GM23248 (cell line): ENCODE measurements around the gene CADM1. TPM values are rescaled to one million over a fixed set of nuclear protein-coding genes. Genes with fewer than 3 reads are reported as not detected.

Source experiments
- DNase-seq: peaks from one replicate; pipeline ENCODE4 v3.0.0-alpha.2; 2015
- H2AFZ ChIP-seq: fragments of 200-600 bp; sonication (generic); 2 replicates; pipeline ENCODE4 v1.6.1; 2016; ENCODE audit warnings: antibody characterized with exemption
- H3F3A ChIP-seq: fragments of 200-600 bp; sonication (generic); 2 replicates; pipeline ENCODE4 v1.6.1; 2016; ENCODE audit warnings: mild to moderate bottlenecking, antibody characterized with exemption, mixed run types; ENCODE audit not compliant: insufficient read depth
- H3K27ac ChIP-seq: fragments of 200-600 bp; sonication (generic); 2 replicates; pipeline ENCODE4 v1.5.1; 2016; ENCODE audit warnings: mild to moderate bottlenecking
- H3K27me3 ChIP-seq: fragments of 200-600 bp; sonication (generic); replicated peaks from 2 replicates; pipeline ENCODE4 v1.6.1; 2016; ENCODE audit warnings: mild to moderate bottlenecking; ENCODE audit not compliant: insufficient read depth
- H3K36me3 ChIP-seq: fragments of 200-600 bp; sonication (generic); 2 replicates; pipeline ENCODE4 v1.6.1; 2016; ENCODE audit warnings: low read depth, mild to moderate bottlenecking
- H3K4me1 ChIP-seq: fragments of 200-600 bp; sonication (generic); 2 replicates; pipeline ENCODE4 v1.6.1; 2016; ENCODE audit warnings: mild to moderate bottlenecking; ENCODE audit not compliant: insufficient read depth
- H3K4me2 ChIP-seq: fragments of 200-600 bp; sonication (generic); one replicate; pipeline ENCODE4 v1.6.1; 2016; ENCODE audit warnings: mild to moderate bottlenecking; ENCODE audit not compliant: unreplicated experiment
- H3K4me3 ChIP-seq: fragments of 200-600 bp; sonication (generic); 2 replicates; pipeline ENCODE4 v1.5.1; 2016; ENCODE audit warnings: mild to moderate bottlenecking
- H3K79me2 ChIP-seq: fragments of 200-600 bp; sonication (generic); 2 replicates; pipeline ENCODE4 v1.6.1; 2016; ENCODE audit warnings: mild to moderate bottlenecking; ENCODE audit not compliant: insufficient read depth
- H3K9ac ChIP-seq: fragments of 200-600 bp; sonication (generic); 2 replicates; pipeline ENCODE4 v1.6.1; 2016; ENCODE audit warnings: mild to moderate bottlenecking
- H3K9me2 ChIP-seq: fragments of 200-600 bp; sonication (generic); 2 replicates; pipeline ENCODE4 v1.6.1; 2016; ENCODE audit warnings: mixed run types, mild to moderate bottlenecking, moderate library complexity; ENCODE audit not compliant: insufficient read depth
- H3K9me3 ChIP-seq: fragments of 200-600 bp; sonication (generic); one replicate; pipeline ENCODE4 v1.6.1; 2017; ENCODE audit warnings: low read depth
- H4K20me1 ChIP-seq: fragments of 200-600 bp; sonication (generic); 2 replicates; pipeline ENCODE4 v1.6.0; 2016; ENCODE audit not compliant: insufficient read depth
- EZH2 ChIP-seq: fragments of 200-600 bp; sonication (generic); IDR thresholded peaks from 2 replicates; pipeline ENCODE4 v1.6.1; 2018; ENCODE audit warnings: antibody characterized with exemption, mild to moderate bottlenecking; ENCODE audit not compliant: insufficient read depth, poor library complexity, severe bottlenecking
- EZH2phosphoT487 ChIP-seq: fragments of 200-600 bp; sonication (generic); IDR thresholded peaks from 2 replicates; pipeline ENCODE4 v1.6.1; 2018; ENCODE audit warnings: antibody characterized with exemption, moderate library complexity, mild to moderate bottlenecking, low read depth; ENCODE audit not compliant: insufficient read depth
- WGBS, 2 experiments: methylation state at CpG; one replicate each; pipeline ENCODE4 v1.1.6; 2015 to 2017; ENCODE audit warnings: low lambda C conversion rate in 2 of 2, low coverage in 1 of 2; ENCODE audit errors: missing lambda C conversion rate in 2 of 2; 5-methylcytosine and 5-hydroxymethylcytosine counted together
- in situ Hi-C: fragments of 300-500 bp; cut with MboI; formaldehyde crosslinking; loops from 2 replicates; pipeline ENCODE4 v1.15.0; 2020
- polyA plus RNA-seq: library from polyadenylated mRNA; unstranded; fragments of >200 nt; fragmentation: Nextera tagmentation; extraction: Ambion mirVana; gene quantifications from 2 replicates; pipeline ENCODE4 v1.2.1, GENCODE V29; 2016
- total RNA-seq: library from RNA; depleted of rRNA; stranded (reverse); fragments of >200 nt; shearing (Covaris generic); gene quantifications from 2 replicates; pipeline ENCODE4 v1.2.3, GENCODE V29; 2014

Gene CADM1
- total and polyA plus RNA-seq, 2 experiments from 2014 or later, result 0.83 to 1.4 TPM

DNA sequence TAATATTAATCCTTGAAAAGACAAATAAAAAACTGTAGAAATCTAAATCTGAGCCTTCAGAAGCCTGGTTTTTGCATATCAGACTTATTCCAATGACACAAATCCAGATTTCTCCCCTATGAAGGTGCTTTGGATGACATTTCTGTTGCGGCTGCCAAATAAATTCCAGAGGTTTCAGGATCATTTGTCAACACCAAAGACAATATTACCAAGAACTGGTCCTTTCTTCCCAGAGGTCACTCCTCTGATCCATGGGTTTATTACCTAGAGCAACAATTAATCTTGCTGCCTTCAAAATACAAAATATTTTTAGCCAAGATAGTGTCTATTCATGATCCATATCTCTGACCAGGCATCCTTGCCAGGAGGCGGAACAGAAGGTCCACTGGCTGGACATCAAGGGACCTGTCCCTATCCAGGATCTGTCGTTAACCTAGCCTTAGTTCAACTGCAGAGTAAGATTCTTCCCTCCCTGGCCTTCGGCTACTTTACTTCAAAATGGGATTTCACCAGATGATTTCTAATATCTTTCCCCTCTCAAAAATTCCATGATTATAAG lies 4.9 kb downstream of the CADM1 start:
- Histone ChIP-seq H3K27me3 (peaks cover 38% of the 10 kb centered on the region), H3K36me3 (no peaks in the 10 kb centered on the region), H3F3A (no peaks in the 10 kb centered on the region), H3K9me2 (no peaks in the 10 kb centered on the region), H4K20me1 (no peaks in the 10 kb centered on the region; the same call in 1 of the 2 replicates), H3K9ac (no peak overlapping the region), H3K4me2 (no peak overlapping the region), H3K4me3 (no peak overlapping the region), H3K27ac (no peak overlapping the region), H3K4me1 (no peaks in the 10 kb centered on the region), H2AFZ (no peak overlapping the region), H3K79me2 (no peaks in the 10 kb centered on the region), H3K9me3 (no peaks in the 10 kb centered on the region)
- TF ChIP-seq EZH2 (no peak), EZH2phosphoT487 (no peak)
- in situ Hi-C loops, result no loop called here
- WGBS, 2 experiments, result 61 to 63% methylated on average over 4 of the region's 4 CpGs
- no peak for DNase-seq

DNA sequence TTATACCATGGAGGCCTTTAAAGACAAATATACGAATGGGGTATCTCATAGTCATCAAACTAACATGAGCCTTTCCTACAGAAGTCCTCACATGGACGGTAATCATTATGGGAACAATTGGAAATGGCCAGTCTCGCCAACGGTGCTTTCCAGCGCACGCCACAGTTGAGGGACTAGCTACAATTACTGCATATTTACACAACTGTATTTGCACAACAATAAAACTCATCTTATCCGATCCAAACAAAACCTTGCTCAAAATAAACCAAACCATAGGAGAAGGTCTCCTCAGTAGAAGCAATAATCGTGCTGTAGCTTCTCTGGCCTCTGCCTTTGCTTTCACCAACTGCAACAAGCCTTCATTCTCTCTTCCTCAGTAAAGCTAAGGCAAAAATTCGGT lies 5.9 kb downstream of the CADM1 start:
- Histone ChIP-seq H2AFZ (no peak overlapping the region), H3K79me2 (no peaks in the 10 kb centered on the region), H3K27ac (no peak overlapping the region), H4K20me1 (no peaks in the 10 kb centered on the region; the same call in 1 of the 2 replicates), H3K9me2 (no peaks in the 10 kb centered on the region), H3K4me3 (no peak overlapping the region), H3K4me2 (no peak overlapping the region), H3K9ac (no peak overlapping the region), H3F3A (no peaks in the 10 kb centered on the region), H3K9me3 (no peaks in the 10 kb centered on the region), H3K36me3 (no peaks in the 10 kb centered on the region), H3K4me1 (no peaks in the 10 kb centered on the region), H3K27me3 (peaks cover 30% of the 10 kb centered on the region)
- DNase-seq, result no peak
- in situ Hi-C loops, result no loop called here
- WGBS, 2 experiments, result 56 to 60% methylated on average over 9 of the region's 9 CpGs
- no peak for TF ChIP-seq EZH2
- no peak for TF ChIP-seq EZH2phosphoT487

DNA sequence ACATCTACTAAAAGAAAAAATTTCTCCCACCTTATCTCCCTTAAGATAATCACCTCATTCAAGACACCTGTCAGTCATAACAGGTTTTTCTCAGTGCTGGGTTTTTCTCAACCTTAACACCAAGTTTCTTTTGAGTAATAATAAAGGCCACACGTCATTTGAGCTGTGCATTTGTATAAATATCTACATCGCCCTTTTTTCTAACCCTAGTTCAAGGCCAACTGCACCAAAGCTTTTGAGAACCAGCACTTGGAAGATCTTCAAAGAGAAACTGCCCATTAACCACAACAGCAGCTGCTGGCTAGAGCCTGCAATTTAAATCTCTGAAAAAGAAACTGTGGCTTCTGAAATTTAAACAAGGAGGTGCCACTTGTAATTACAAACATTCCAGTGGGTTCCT lies 6.9 kb downstream of the CADM1 start:
- Histone ChIP-seq H3K9ac (no peak overlapping the region), H3F3A (no peaks in the 10 kb centered on the region), H3K4me3 (no peak overlapping the region), H4K20me1 (no peaks in the 10 kb centered on the region; the same call in 1 of the 2 replicates), H3K4me2 (no peak overlapping the region), H2AFZ (no peak overlapping the region), H3K9me3 (no peaks in the 10 kb centered on the region), H3K27ac (no peak overlapping the region), H3K27me3 (peaks cover 25% of the 10 kb centered on the region), H3K79me2 (no peaks in the 10 kb centered on the region), H3K9me2 (no peaks in the 10 kb centered on the region), H3K36me3 (no peaks in the 10 kb centered on the region), H3K4me1 (no peaks in the 10 kb centered on the region)
- no peak for TF ChIP-seq EZH2
- TF ChIP-seq EZH2phosphoT487, result no peak
- in situ Hi-C loops, result no loop called here
- DNase-seq, result no peak
- 28 to 38% methylated on average over 2 of the region's 2 CpGs for WGBS, 2 experiments

DNA sequence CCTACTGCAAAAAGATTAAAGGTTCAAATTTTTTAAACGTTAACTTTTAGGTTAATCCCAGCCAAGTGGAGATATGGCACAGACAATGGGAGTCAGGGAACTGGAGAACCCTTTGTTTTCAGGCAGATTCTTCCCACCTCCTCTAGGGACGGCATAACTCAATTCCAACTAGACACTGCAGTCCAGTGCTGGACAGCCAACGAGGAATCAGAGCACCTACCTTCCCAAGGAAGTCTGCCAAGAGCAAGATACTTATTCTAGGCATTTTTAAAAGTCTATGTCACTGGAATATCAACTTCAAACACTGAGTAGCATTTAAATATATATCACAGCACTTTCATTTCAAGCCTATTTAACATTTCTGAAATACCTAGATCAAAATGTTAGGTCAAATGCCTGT lies 7.3 kb downstream of the CADM1 start:
- Histone ChIP-seq H3K4me3 (no peak overlapping the region), H3K9ac (no peak overlapping the region), H3K27ac (no peak overlapping the region), H3K4me2 (no peak overlapping the region), H3K9me3 (no peaks in the 10 kb centered on the region), H3K4me1 (no peaks in the 10 kb centered on the region), H3K79me2 (no peaks in the 10 kb centered on the region), H3K36me3 (no peaks in the 10 kb centered on the region), H3F3A (no peaks in the 10 kb centered on the region), H2AFZ (no peak overlapping the region), H3K9me2 (no peaks in the 10 kb centered on the region), H3K27me3 (peaks cover 21% of the 10 kb centered on the region), H4K20me1 (no peaks in the 10 kb centered on the region; the same call in 1 of the 2 replicates)
- 31 to 42% methylated on average over 3 of the region's 3 CpGs for WGBS, 2 experiments
- in situ Hi-C loops, result no loop called here
- DNase-seq, result no peak
- no peak for TF ChIP-seq EZH2phosphoT487
- TF ChIP-seq EZH2, result no peak

DNA sequence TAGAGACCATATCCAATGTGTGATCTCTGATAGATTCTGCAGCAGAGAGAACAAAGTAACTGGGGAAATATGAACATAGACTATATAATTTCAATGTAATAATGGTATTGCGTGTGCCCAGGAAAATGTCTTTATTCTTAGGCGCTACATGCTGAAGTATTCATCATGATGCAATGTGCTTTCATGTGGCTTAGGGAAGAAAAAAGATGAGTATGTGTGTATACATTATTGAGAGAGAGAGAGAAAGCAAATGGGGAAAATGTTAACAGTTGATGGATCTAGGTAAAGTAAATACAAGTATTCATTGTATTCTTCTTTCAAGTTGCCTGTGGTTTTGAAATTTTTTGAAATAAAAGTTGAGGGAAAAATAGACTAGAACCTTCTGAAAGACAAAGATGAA lies 10.3 kb downstream of the CADM1 start:
- H4K20me1 ChIP-seq, result no peaks in the 10 kb centered on the region
- H3K4me1 ChIP-seq, result no peaks in the 10 kb centered on the region
- H2AFZ ChIP-seq, result no peak overlapping the region
- H3K4me3 ChIP-seq, result no peak overlapping the region
- no peak overlapping the region for H3K27ac ChIP-seq
- no peak overlapping the region for H3K9ac ChIP-seq
- WGBS, 2 experiments, result 57 to 64% methylated on average over 2 of the region's 2 CpGs
- H3K4me2 ChIP-seq, result no peak overlapping the region
- H3K79me2 ChIP-seq, result no peaks in the 10 kb centered on the region
- no peaks in the 10 kb centered on the region for H3K36me3 ChIP-seq
- H3K9me2 ChIP-seq, result no peaks in the 10 kb centered on the region
- H3K9me3 ChIP-seq, result no peaks in the 10 kb centered on the region
- no peak for TF ChIP-seq EZH2phosphoT487
- TF ChIP-seq EZH2, result no peak
- in situ Hi-C loops, result no loop called here
- peaks cover 4% of the 10 kb centered on the region; the same call in 1 of the 2 replicates for H3K27me3 ChIP-seq
- DNase-seq, result no peak
- no peaks in the 10 kb centered on the region for H3F3A ChIP-seq
